Measurements from ENCODE around the gene CPT1B. TPM values are rescaled to one million over a fixed set of nuclear protein-coding genes. Genes with fewer than 3 reads are reported as not detected.

Gene CPT1B
- total RNA-seq, 4 donors from 2014 or later: 53.4 to 134 (median 63.7) TPM

GRCh38 chr22:50576806-50577696 is 1.2 kb downstream of the CPT1B start:
- DNase-seq (no peak), ATAC-seq (no peak)
- TF ChIP-seq POLR2A (IDR thresholded peaks at IDR 0.05) (no peak), CTCF (IDR thresholded peaks at IDR 0.05 in 4 of 5, conservative IDR thresholded peaks at IDR 0.05 in 1 of 5) (no peak)
- Histone ChIP-seq H3K27ac (peak overlapping the region; percentile 89 to 98 (median 96)), H3K9me3 (no peaks in the 10 kb centered on the region), H3K4me3 (peak overlapping the region; percentile 62 to 81 (median 64)), H3K36me3 (peaks cover 0 to 34% of the 10 kb centered on the region in 2 donors), H3K4me1 (peaks cover 21 to 44% of the 10 kb centered on the region in 2 donors), H3K27me3 (no peaks in the 10 kb centered on the region)
- intact Hi-C loops (cut with DNase I; ENCODE audit: low total_unique reads): no loop called here
- in situ Hi-C loops (cut with MboI; ENCODE audit: low sequenced_read_pairs in 4 of 4): no loop called here

- DNase-seq (no peak), ATAC-seq (no peak)
- Histone ChIP-seq H3K4me1 (peaks cover 13 to 34% of the 10 kb centered on the region in 2 donors), H3K9me3 (no peaks in the 10 kb centered on the region), H3K27ac (peak overlapping the region in 3 of 4 donors; percentile 96 to 98 (median 96)), H3K4me3 (no peak overlapping the region), H3K36me3 (peaks cover 0 to 43% of the 10 kb centered on the region in 2 donors), H3K27me3 (no peaks in the 10 kb centered on the region)
- intact Hi-C loops (cut with DNase I; ENCODE audit: low total_unique reads): no loop called here
- TF ChIP-seq CTCF (IDR thresholded peaks at IDR 0.05 in 4 of 5, conservative IDR thresholded peaks at IDR 0.05 in 1 of 5) (peak in 4 of 5 experiments; percentile 4 to 28 (median 22)), POLR2A (IDR thresholded peaks at IDR 0.05) (no peak)
- in situ Hi-C loops (cut with MboI; ENCODE audit: low sequenced_read_pairs in 4 of 4): no loop called here
Measured at GRCh38 chr22:50576070-50576469, 2.2 kb downstream of the CPT1B start.

- H3K4me3 ChIP-seq: no peak overlapping the region
- no peaks in the 10 kb centered on the region for H3K9me3 ChIP-seq
- intact Hi-C loops (cut with DNase I; ENCODE audit: low total_unique reads): no loop called here
- ATAC-seq (no peak), DNase-seq (no peak)
- H3K36me3 ChIP-seq: peaks cover 0 to 49% of the 10 kb centered on the region in 2 donors
- in situ Hi-C loops (cut with MboI; ENCODE audit: low sequenced_read_pairs in 4 of 4): no loop called here
- peak overlapping the region in 1 of 4 donors; percentile 96 for H3K27ac ChIP-seq
- no peaks in the 10 kb centered on the region for H3K27me3 ChIP-seq
- H3K4me1 ChIP-seq: peaks cover 10 to 33% of the 10 kb centered on the region in 2 donors
- TF ChIP-seq CTCF (IDR thresholded peaks at IDR 0.05 in 4 of 5, conservative IDR thresholded peaks at IDR 0.05 in 1 of 5) (no peak), POLR2A (IDR thresholded peaks at IDR 0.05) (no peak)
Measured at GRCh38 chr22:50575426-50575941, 2.7 kb downstream of the CPT1B start.

- Histone ChIP-seq H3K27ac (no peak overlapping the region), H3K4me3 (no peak overlapping the region), H3K4me1 (peaks cover 10 to 32% of the 10 kb centered on the region in 2 donors), H3K9me3 (no peaks in the 10 kb centered on the region), H3K27me3 (no peaks in the 10 kb centered on the region), H3K36me3 (peaks cover 0 to 53% of the 10 kb centered on the region in 2 donors)
- DNase-seq: no peak
- in situ Hi-C loops (cut with MboI; ENCODE audit: low sequenced_read_pairs in 4 of 4) (no loop called here), intact Hi-C loops (cut with DNase I; ENCODE audit: low total_unique reads) (no loop called here)
- TF ChIP-seq CTCF (IDR thresholded peaks at IDR 0.05 in 4 of 5, conservative IDR thresholded peaks at IDR 0.05 in 1 of 5) (no peak), POLR2A (IDR thresholded peaks at IDR 0.05) (no peak)
- no peak for ATAC-seq
Measured at GRCh38 chr22:50574383-50574755, 3.9 kb downstream of the CPT1B start.
